Osteocyte (in vitro differentiated cells): ENCODE results near the gene CMIP. TPM values are rescaled to one million over a fixed set of nuclear protein-coding genes. Genes with fewer than 3 reads are reported as not detected.

Source experiments
- DNase-seq: peaks from one replicate; pipeline ENCODE4 v3.0.0; 2021; ENCODE audit warnings: mixed read lengths; ENCODE audit not compliant: unreplicated experiment; ENCODE audit errors: extremely low spot score
- H3K27ac Mint-ChIP-seq: one replicate; pipeline ENCODE4 v1.8.0; 2021; ENCODE audit warnings: mild to moderate bottlenecking, mixed read lengths; ENCODE audit not compliant: unreplicated experiment
- H3K27me3 Mint-ChIP-seq: one replicate; pipeline ENCODE4 v1.8.0; 2021; ENCODE audit warnings: mixed read lengths; ENCODE audit not compliant: unreplicated experiment
- H3K36me3 Mint-ChIP-seq: one replicate; pipeline ENCODE4 v1.8.0; 2021; ENCODE audit warnings: mixed read lengths; ENCODE audit not compliant: unreplicated experiment
- H3K4me1 Mint-ChIP-seq: one replicate; pipeline ENCODE4 v1.8.0; 2021; ENCODE audit warnings: mixed read lengths; ENCODE audit not compliant: unreplicated experiment
- H3K4me3 Mint-ChIP-seq: one replicate; pipeline ENCODE4 v1.8.0; 2021; ENCODE audit warnings: mild to moderate bottlenecking, moderate library complexity, mixed read lengths; ENCODE audit not compliant: unreplicated experiment
- H3K9me3 Mint-ChIP-seq: one replicate; pipeline ENCODE4 v1.8.0; 2021; ENCODE audit warnings: mixed read lengths; ENCODE audit not compliant: unreplicated experiment
- CTCF ChIP-seq: fragments of 200-600 bp; sonication (generic); IDR thresholded peaks from 2 replicates; pipeline ENCODE4 v1.5.0; 2021; ENCODE audit warnings: antibody characterized with exemption, mild to moderate bottlenecking, moderate library complexity
- total RNA-seq: library from RNA; stranded (reverse); gene quantifications from 2 replicates; pipeline ENCODE4 v1.2.1, GENCODE V29; 2021

The CMIP gene
- total RNA-seq, 1 donor from 2014 or later, result 38.0 TPM

DNA sequence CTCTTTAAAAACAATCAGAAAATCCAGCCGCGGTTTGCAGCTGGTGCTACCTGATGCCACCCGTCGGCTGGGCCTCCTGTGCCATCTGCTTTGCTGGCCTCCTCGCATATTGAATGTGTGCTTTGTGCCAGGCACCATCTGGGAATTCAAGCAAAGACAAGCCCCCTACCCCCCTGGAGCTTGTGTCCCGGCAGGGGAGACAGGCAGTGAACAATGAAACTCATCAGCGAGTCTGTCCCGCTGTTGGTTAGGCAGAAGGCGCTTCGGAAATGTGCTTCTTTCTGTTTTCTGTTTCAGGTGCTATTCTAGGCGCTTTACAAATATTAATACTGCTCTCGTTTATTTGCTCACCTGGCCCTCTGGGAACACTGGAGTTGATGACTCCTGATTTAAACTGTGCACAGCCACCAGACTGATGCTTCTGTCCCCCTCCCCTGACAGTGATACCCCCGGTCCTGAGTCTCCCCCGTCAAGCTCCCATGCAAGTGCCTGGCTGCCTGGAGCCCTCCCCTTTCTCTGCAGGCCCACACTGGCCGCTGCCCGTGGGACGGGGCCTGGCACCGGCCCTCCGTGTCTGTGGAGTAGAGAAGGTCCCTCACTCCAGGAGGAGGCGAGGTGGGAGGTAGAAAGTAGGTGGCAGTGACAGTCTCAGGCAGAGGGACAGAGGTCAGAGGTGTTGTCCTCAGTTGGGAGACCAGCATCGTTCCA is 208.3 kb downstream of the CMIP start:
- no peak overlapping the region for H3K4me3 Mint-ChIP-seq
- peaks cover 13% of the 10 kb centered on the region for H3K4me1 Mint-ChIP-seq
- DNase-seq, result no peak
- no peaks in the 10 kb centered on the region for H3K27me3 Mint-ChIP-seq
- H3K9me3 Mint-ChIP-seq, result no peaks in the 10 kb centered on the region
- peaks cover 2% of the 10 kb centered on the region for H3K36me3 Mint-ChIP-seq
- no peak for TF ChIP-seq CTCF
- no peak overlapping the region for H3K27ac Mint-ChIP-seq

DNA sequence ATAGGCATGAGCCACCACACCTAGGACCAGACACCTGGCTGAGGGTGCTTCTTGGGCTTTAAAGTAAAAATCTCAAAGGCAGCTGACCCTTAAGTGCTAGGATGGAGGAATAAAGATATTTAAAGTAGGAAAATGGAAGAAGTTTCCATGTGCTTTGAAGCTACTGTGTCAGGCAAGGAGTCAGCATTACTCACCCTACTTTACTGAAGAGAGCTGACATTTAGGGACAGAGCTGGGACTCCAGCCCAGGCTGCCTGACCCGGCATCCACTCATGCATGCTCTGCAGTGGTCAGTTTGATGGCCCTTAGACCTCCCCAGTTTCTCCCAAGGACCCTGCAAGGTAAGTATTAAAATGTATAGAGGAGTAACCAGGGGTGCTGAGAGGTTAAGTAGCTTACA is 209.7 kb downstream of the CMIP start:
- Mint-ChIP-seq H3K4me1 (peaks cover 7% of the 10 kb centered on the region), H3K27me3 (no peaks in the 10 kb centered on the region), H3K4me3 (no peak overlapping the region), H3K27ac (no peak overlapping the region), H3K36me3 (peaks cover 11% of the 10 kb centered on the region), H3K9me3 (no peaks in the 10 kb centered on the region)
- no peak for TF ChIP-seq CTCF
- DNase-seq, result no peak

GRCh38 chr16:81655469-81656162 is 211.0 kb downstream of the CMIP start:
- Mint-ChIP-seq H3K4me1 (no peaks in the 10 kb centered on the region), H3K27ac (no peak overlapping the region), H3K36me3 (peaks cover 13% of the 10 kb centered on the region), H3K27me3 (no peaks in the 10 kb centered on the region), H3K4me3 (no peak overlapping the region), H3K9me3 (no peaks in the 10 kb centered on the region)
- no peak for DNase-seq
- TF ChIP-seq CTCF, result no peak

GRCh38 chr16:81657224-81657623 is 212.6 kb downstream of the CMIP start:
- Mint-ChIP-seq H3K27me3 (no peaks in the 10 kb centered on the region), H3K36me3 (peaks cover 11% of the 10 kb centered on the region), H3K4me1 (no peaks in the 10 kb centered on the region), H3K27ac (no peak overlapping the region), H3K4me3 (no peak overlapping the region), H3K9me3 (no peaks in the 10 kb centered on the region)
- TF ChIP-seq CTCF, result no peak
- DNase-seq, result no peak

GRCh38 chr16:81657781-81658180 is 213.2 kb downstream of the CMIP start:
- DNase-seq, result no peak
- no peak overlapping the region for H3K4me3 Mint-ChIP-seq
- no peaks in the 10 kb centered on the region for H3K27me3 Mint-ChIP-seq
- H3K9me3 Mint-ChIP-seq, result no peaks in the 10 kb centered on the region
- H3K27ac Mint-ChIP-seq, result no peak overlapping the region
- H3K36me3 Mint-ChIP-seq, result peaks cover 11% of the 10 kb centered on the region
- TF ChIP-seq CTCF, result no peak
- no peaks in the 10 kb centered on the region for H3K4me1 Mint-ChIP-seq
